Body of pancreas (tissue), 4 donors: ENCODE measurements around the gene MCCC2. TPM values are rescaled to one million over a fixed set of nuclear protein-coding genes. Genes with fewer than 3 reads are reported as not detected.
"Not testable (repeated sequence)": the region's sequence is repeated elsewhere in the genome, so short reads cannot be mapped to it uniquely, and the experiment has no call there.

Experiments
- ATAC-seq: fragments of 150-250 bp; one replicate; pipeline ENCODE4 v1.9.1; 2016
- DNase-seq, 4 donors: peaks; one replicate each; pipeline ENCODE4 v3.0.0-alpha.2; 2019
- H3K27ac ChIP-seq, 4 donors: fragments of 200-600 bp; sonication (generic); 1 replicate in 3 of 4; 2 replicates in 1 of 4; pipeline versions ENCODE4 v1.5.1 to v1.6.1; 2016 to 2019; ENCODE audit warnings: mild to moderate bottlenecking in 1 of 4, mixed read lengths in 1 of 4, moderate library complexity in 1 of 4
- H3K27me3 ChIP-seq, 2 donors: fragments of 200-600 bp; sonication (generic); one replicate each; pipeline ENCODE4 v1.6.0; 2016; ENCODE audit warnings: mild to moderate bottlenecking in 1 of 2
- H3K36me3 ChIP-seq, 2 donors: fragments of 200-600 bp; sonication (generic); replicated peaks in 1 of 2; 2 replicates each; pipeline ENCODE4 v1.5.1; 2016; ENCODE audit warnings: low read depth in 2 of 2; ENCODE audit not compliant: insufficient read depth in 1 of 2
- H3K4me1 ChIP-seq: fragments of 200-600 bp; sonication (generic); one replicate; pipeline ENCODE4 v1.6.0; 2016
- H3K4me3 ChIP-seq, 2 donors: fragments of 200-600 bp; sonication (generic); 1 replicate in 1 of 2; 2 replicates in 1 of 2; pipeline ENCODE4 v1.5.1; 2016 to 2019
- H3K9me3 ChIP-seq, 3 donors: fragments of 200-600 bp; sonication (generic); 1 replicate in 2 of 3; 2 replicates in 1 of 3; pipeline ENCODE4 v1.5.1; 2016
- CTCF ChIP-seq, 7 experiments: fragments of 450-650 bp in 4 of 7; fragments of 200-600 bp in 3 of 7; sonication (generic) in 3 of 7; IDR thresholded peaks; one replicate each; pipeline ENCODE4 v1.5.1; 2016 to 2019; ENCODE audit warnings: antibody characterized with exemption in 7 of 7
- POLR2A ChIP-seq, 3 donors: fragments of 450-650 bp; IDR thresholded peaks; one replicate each; pipeline ENCODE4 v1.6.1; 2016; ENCODE audit warnings: antibody characterized with exemption in 3 of 3, mild to moderate bottlenecking in 2 of 3
- WGBS, 2 donors: methylation state at CpG; one replicate each; pipeline ENCODE4 v1.1.5; 2017; 5-methylcytosine and 5-hydroxymethylcytosine counted together
- intact Hi-C: fragments of 100-400 bp; cut with DNase I; formaldehyde crosslinking; loops from one replicate; pipeline ENCODE4 v1.15.1; 2023
- total RNA-seq, 2 donors: library from RNA; depleted of rRNA; stranded (reverse); fragments of >200 nt; gene quantifications; one replicate each; pipeline ENCODE4 v1.1.0, GENCODE V29; 2016

The MCCC2 gene
- total RNA-seq, 2 donors from 2014 or later = 22.8 to 31.0 TPM

GRCh38 chr5:71601222-71602026, 14.3 kb downstream of the MCCC2 start:
- Histone ChIP-seq H3K4me3 (no peak overlapping the region), H3K9me3 (no peaks in the 10 kb centered on the region), H3K4me1 (peaks cover 6% of the 10 kb centered on the region), H3K36me3 (peaks cover 7 to 21% of the 10 kb centered on the region in 2 donors), H3K27me3 (no peaks in the 10 kb centered on the region), H3K27ac (peak overlapping the region in 2 of 4 donors; percentile 1 to 17)
- intact Hi-C loops = no loop called here
- peak; percentile 84 for ATAC-seq
- TF ChIP-seq POLR2A (IDR thresholded peaks at IDR 0.05) (no peak), CTCF (IDR thresholded peaks at IDR 0.05) (peak in 6 of 7 experiments; percentile 18 to 57 (median 50))
- 73 to 82% methylated on average over 6 of the region's 6 CpGs for WGBS, 2 donors
- DNase-seq = peak; percentile 72 to 81 (median 76)

- intact Hi-C loops = not testable (repeated sequence)
Measured at GRCh38 chr5:71609916-71610315, 22.8 kb downstream of the MCCC2 start.

GRCh38 chr5:71615809-71616208, 28.7 kb downstream of the MCCC2 start:
- no peaks in the 10 kb centered on the region for H3K4me1 ChIP-seq
- H3K36me3 ChIP-seq = peaks cover 5 to 6% of the 10 kb centered on the region in 2 donors
- no peak for ATAC-seq
- H3K27ac ChIP-seq = no peak overlapping the region
- H3K4me3 ChIP-seq = no peak overlapping the region
- WGBS, 2 donors = 77 to 79% methylated on average over 4 of the region's 4 CpGs
- DNase-seq = no peak
- H3K27me3 ChIP-seq = no peaks in the 10 kb centered on the region
- no peaks in the 10 kb centered on the region for H3K9me3 ChIP-seq
- TF ChIP-seq CTCF (IDR thresholded peaks at IDR 0.05) (no peak), POLR2A (IDR thresholded peaks at IDR 0.05) (no peak)
- intact Hi-C loops = no loop called here

More at GRCh38 chr5:71609916-71610315, 22.8 kb downstream of the MCCC2 start:
- H3K27ac ChIP-seq, H3K4me3 ChIP-seq, H3K36me3 ChIP-seq, H3K4me1 ChIP-seq, H3K27me3 ChIP-seq, ATAC-seq, H3K9me3 ChIP-seq, DNase-seq: not testable (repeated sequence)
- WGBS, 2 donors = 93 to 95% methylated on average over 7 to 13 of the region's 16 CpGs

GRCh38 chr5:71620630-71621029, 33.5 kb downstream of the MCCC2 start:
- DNase-seq (no peak), ATAC-seq (no peak)
- intact Hi-C loops = no loop called here

GRCh38 chr5:71621268-71621667, 34.1 kb downstream of the MCCC2 start:
- intact Hi-C loops = no loop called here
- no peak for DNase-seq
- Histone ChIP-seq H3K36me3 (peaks cover 0 to 4% of the 10 kb centered on the region in 2 donors), H3K27ac (no peak overlapping the region), H3K27me3 (no peaks in the 10 kb centered on the region), H3K9me3 (no peaks in the 10 kb centered on the region), H3K4me3 (no peak overlapping the region), H3K4me1 (no peaks in the 10 kb centered on the region)
- no peak for ATAC-seq
- 93 to 98% methylated on average over 3 of the region's 3 CpGs for WGBS, 2 donors
- no peak for TF ChIP-seq CTCF (IDR thresholded peaks at IDR 0.05)
- no peak for TF ChIP-seq POLR2A (IDR thresholded peaks at IDR 0.05)

More at GRCh38 chr5:71620630-71621029, 33.5 kb downstream of the MCCC2 start:
- TF ChIP-seq POLR2A (IDR thresholded peaks at IDR 0.05) (no peak), CTCF (IDR thresholded peaks at IDR 0.05) (no peak)
- 88 to 96% methylated on average over 2 of the region's 2 CpGs for WGBS, 2 donors
- Histone ChIP-seq H3K27me3 (no peaks in the 10 kb centered on the region), H3K4me1 (no peaks in the 10 kb centered on the region), H3K27ac (no peak overlapping the region), H3K9me3 (no peaks in the 10 kb centered on the region), H3K36me3 (peaks cover 0 to 4% of the 10 kb centered on the region in 2 donors), H3K4me3 (no peak overlapping the region)
